Measurements from ENCODE around the gene TMEM237.
"Not testable (repeated sequence)": the region's sequence is repeated elsewhere in the genome, so short reads cannot be mapped to it uniquely, and the experiment has no call there.

The TMEM237 gene, protein sequence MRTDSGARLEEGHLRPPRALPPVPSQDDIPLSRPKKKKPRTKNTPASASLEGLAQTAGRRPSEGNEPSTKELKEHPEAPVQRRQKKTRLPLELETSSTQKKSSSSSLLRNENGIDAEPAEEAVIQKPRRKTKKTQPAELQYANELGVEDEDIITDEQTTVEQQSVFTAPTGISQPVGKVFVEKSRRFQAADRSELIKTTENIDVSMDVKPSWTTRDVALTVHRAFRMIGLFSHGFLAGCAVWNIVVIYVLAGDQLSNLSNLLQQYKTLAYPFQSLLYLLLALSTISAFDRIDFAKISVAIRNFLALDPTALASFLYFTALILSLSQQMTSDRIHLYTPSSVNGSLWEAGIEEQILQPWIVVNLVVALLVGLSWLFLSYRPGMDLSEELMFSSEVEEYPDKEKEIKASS

GRCh38 chr2:201643216-201643890 lies at the start of gene TMEM237:
TMEM237 (minus strand) TSS chr2:201643503; CDS start chr2:201643400, 103 bp downstream.
- DNase-seq, result no peak

GRCh38 chr2:201685156-201685555 lies 41.9 kb upstream of the TMEM237 start:
- no peak for DNase-seq

DNA sequence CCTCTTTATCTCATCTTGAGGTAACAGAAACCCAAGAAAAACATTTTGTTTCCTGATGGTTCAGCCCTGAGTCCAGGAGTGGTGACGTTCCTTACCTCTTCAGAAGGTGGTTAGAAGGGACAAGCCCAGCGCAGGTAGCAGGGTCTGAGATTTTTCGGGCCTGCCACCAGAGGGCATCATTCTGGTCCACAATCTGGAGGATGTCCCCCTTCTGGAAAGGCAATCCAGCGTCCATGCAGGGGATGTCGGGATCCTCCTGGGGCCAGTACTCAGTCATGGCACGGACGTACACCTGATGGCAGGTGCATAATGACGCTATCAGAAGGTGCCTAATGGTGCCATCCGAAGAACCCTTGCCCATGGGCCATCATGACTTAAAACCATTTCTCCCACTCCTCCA lies 37.4 kb upstream of the TMEM237 start:
- DNase-seq, result no peak

DNA sequence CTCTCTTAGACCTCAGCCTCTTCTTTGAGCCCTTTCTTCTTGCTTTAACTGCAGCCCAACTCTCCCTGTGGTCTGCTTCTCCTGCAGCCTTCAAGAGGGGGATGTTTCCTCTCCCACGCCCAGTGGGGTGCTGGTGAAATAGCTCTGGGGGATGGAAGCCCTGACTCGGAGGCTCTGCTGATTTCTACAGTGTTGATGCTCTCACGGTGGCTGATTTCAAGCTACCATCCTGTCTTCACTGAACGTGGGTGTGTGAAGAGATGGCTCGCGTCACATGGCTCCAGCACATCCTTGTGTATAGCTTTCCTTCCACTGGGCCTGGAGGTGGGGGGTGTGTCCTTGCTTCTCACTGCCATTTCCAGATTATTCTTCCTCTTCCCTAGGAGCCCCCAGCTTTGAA lies 35.1 kb upstream of the TMEM237 start:
- DNase-seq, result no peak

DNA sequence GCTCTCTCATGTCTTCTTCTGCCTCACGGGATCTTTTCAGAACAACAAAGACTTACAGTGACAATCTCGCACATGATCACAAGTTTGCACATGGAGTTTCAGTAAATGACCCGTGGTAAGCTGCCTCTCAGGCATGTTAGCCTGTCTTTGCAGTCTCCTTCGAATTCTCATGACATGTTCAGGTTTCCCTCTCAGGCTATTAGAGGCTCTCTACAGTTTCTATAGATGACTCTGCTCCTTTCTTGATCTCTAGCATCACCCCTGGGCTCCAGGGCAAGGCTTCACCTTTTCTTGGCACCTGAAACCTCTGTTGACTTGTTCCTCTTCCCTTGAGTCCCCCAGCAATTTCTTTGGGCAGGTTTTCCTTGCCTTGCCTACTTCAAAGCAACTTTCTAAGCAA lies 32.2 kb upstream of the TMEM237 start:
- DNase-seq, result no peak

DNA sequence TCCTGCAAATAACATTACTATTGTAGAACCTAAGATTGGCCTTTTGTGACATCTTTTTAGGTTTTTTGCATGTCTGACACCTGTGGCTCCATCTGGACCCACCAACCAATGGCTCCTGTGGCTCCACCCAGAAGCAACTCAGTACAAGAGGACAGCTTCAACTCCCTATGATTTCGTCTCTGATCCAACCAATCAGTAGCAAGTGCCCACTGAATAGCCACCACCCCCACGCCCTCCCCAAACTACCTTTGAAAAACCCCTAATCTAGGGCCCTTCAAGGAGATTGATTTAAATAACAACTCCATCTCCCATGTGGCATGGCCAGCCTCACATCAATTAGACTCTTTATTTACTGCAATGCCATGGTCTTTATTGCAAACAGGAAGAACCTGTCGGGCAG lies 31.5 kb upstream of the TMEM237 start:
- DNase-seq, result no peak

- DNase-seq, result no peak
Measured at GRCh38 chr2:201674298-201674697, 31.0 kb upstream of the TMEM237 start.

DNA sequence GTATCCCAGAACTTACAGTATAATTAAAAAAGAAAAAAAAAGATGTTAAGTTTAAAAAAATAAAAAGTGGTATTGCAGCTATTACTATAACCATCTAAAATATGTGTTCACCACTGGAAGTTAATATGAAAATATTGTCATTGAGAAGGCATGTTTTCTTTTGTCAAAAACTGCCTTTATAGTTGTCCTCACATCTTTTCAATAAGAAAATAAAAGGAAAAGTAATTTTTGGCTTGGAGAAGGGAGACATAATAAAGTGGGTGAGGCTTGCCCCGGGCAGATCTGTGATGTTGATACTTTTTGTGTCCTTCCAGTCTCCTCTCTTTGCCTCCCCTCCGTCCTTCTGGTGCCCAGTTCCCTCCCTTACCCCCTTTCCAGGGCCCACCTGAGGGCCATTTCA lies 30.2 kb upstream of the TMEM237 start:
- DNase-seq, result no peak

DNA sequence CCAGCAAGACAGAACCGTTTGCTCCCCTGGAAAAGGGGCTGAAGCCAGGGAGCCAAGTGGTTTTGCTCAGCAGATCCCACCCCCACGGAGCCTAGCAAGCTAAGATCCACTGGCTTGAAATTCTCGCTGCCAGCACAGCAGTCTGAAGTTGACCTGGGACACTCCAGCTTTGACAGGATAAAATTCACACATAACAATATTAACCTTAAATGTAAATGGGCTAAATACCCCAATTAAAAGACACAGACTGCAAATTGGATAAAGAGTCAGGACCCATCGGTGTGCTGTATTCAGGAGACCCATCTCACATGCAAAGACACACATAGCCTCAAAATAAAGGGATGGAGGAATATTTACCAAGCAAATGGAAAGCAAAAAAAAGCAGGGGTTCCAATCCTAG lies 27.9 kb upstream of the TMEM237 start:
- not testable (repeated sequence) for DNase-seq

DNA sequence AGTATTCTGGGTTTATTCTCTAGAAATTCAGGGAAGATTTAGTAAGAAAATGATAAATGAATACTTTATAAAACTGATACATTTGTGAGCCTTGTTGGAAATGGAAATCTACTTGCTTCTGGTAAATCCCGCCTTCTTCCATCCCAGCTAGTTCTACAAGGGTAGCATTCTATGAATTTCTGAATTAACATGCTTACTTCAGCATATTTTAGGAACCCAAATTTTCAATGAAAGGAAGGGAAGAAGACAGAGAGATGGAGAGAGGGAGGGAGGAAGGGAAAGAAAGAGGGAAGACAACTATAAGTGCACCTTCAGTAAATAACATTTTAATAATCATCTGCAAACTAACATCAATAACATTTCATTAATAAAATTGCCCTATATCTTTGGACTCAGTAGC lies 26.6 kb upstream of the TMEM237 start:
- no peak for DNase-seq

DNA sequence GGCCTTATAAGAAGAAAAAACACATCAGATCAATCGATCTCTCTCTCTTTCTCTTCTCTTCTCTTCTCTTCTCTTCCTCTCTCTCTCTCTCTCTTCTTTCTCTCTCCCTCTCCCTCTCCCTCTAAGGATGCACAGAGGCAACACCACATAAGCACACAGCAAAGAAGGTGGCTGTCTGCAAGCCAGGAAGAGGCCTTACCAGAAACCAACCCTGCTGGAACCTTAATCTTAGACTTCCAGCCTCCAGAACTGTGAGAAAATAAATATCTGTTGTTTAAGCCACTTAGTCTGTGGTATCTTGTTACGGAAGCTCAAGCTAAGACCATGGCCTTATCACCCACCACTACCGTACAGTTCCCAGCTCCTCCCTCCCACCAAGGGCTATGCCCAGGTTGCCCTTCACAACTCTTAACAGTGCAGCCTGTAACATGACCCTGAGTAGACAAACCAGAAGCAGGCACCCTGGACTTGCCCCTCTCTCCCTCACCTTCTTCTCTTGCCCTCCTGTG lies 25.2 kb upstream of the TMEM237 start:
- DNase-seq, result no peak

- no peak for DNase-seq
Measured at GRCh38 chr2:201664334-201664733, 21.0 kb upstream of the TMEM237 start.

DNA sequence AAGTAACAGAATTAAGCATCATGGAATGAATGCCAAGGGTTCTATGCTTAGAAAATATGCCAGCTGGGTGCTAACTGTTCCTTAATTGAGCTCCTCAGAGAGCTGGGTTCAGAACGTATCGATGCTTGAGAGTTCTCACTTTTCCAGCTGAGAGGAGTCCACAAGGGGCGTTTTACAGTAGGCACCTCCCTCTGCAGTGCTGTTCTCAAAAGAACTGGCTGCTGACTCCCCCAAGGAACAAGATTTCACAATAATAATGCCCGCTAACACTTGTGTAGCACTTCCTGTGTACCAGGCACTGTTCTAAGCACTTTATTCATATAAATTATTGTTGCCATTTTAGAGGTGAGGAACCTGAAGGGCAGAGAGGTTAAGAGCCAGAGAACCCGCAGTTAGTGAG lies 18.1 kb upstream of the TMEM237 start:
- DNase-seq, result no peak

DNA sequence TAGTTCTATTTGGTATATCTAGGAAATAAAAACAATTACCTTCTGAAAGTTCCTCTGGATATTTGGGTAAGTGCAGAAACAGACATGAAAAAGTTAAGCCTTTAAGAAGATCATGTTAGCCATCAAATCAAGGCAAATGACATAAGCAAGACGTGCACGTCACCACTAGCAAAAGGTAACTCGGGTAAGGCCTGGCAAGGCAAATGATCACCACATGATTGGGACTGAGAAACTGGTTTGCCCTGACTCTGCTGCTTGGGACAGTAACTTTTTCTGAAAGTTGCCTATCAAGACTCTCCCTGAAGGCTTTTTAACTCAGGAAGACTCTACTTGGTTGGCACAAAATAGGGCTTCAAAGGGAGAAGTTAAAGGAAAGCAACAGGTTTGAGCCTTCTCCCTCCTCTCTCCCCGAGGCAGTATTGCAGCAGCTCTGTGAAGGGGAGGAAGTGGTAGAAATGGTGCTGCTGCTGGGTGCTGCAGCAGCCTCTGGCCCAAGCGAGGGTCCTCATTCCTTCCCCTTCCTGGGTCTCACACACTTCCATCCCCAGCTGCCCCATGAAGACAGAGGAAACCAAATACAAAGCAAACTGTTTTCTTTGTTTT lies 17.1 kb upstream of the TMEM237 start:
- DNase-seq, result no peak

- no peak for DNase-seq
Measured at GRCh38 chr2:201656740-201657139, 13.4 kb upstream of the TMEM237 start.

DNA sequence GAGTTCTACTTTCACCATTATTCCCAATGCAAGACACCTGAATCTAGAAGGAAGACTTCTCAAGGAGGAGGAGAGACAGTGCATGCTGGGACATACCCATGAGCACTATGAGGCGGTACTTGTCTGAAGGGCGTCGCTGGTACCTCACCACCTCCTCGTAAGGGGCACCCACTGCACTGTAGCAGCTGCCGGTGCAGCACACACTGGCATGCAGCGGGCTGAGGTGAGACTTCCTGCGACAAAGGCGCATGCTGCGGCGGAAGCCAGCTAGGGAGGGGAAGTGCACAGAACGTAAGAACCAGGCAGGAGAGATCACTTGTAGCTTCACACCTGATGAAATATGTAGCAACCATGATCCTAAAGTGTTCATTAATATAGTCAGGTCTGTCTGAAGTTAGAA lies 12.8 kb upstream of the TMEM237 start:
- DNase-seq, result no peak

DNA sequence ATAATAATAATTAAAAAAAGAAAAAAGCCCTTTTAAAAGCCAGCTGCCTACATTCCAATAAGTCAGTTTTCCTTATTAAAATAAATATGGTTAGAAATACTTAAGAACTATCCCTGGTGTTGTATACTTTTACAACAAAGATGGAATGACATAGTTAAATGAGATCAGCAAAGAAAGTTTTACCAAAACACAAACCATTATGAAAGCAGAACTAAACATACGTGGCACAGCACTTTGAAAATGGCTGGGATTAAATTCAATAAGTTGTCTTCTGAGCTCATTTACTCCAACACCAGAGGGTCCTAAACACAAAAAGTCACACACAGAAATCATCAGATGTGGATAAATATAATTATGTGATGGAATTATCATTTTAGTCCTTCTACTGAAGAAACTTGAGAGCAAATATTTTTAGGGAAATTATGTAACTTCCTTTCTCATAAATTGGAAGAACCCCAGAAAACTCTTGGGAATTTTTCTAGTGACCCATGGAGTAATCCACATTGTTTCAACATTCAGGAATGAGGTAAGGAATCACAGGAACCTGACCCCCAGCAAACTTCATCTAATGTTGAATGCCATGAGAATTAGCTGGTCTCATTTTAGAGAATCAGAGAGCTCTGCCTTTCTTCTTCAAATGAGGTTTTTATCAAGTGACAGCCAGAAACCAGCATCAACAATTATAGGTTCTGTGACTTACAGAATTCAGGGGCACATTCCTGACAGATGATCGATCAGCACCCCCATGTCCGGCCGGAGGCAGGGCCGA lies 11.5 kb upstream of the TMEM237 start:
- DNase-seq, result no peak

DNA sequence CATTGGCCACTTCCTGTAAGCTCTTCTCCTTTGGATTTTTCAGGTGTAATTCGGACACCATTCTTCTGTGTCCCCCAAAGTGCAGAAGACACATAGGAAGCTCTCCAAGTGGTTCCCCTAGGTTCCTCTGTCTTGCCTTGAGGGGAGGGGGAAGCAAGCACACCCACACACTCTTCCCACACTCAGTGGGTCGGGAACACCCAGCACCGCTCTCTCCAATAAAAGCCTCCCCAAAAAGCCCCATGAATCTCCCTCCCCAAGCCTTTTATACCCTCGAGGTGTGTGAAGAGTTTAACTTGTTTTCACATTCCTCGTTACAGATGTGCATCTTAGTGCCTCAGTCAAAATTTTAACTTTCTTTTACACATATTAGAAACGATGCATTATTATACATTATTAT lies 9.9 kb upstream of the TMEM237 start:
- DNase-seq, result no peak

GRCh38 chr2:201649442-201649841 lies 6.1 kb upstream of the TMEM237 start:
- DNase-seq, result no peak

DNA sequence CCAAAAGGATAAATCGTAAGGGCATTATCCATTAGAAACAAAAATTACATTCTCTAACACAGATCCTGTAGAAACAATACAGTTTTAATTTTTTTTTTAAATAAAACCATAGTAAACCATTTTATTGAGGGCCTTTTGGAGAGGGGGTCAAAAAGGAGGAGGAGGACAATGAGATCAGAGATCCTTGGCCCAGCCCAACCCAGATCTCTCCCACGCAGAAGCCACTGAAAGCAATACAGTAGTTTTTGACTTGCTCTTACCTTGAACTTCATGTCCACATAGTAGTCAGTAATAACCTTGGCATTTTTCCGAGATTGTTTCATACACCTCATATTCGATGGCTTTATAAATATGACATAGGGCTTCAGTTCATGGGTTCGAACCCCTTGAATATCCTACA lies 4.1 kb upstream of the TMEM237 start:
- DNase-seq, result no peak

GRCh38 chr2:201644001-201644400 lies 698 bp upstream of the TMEM237 start:
- no peak for DNase-seq

DNA sequence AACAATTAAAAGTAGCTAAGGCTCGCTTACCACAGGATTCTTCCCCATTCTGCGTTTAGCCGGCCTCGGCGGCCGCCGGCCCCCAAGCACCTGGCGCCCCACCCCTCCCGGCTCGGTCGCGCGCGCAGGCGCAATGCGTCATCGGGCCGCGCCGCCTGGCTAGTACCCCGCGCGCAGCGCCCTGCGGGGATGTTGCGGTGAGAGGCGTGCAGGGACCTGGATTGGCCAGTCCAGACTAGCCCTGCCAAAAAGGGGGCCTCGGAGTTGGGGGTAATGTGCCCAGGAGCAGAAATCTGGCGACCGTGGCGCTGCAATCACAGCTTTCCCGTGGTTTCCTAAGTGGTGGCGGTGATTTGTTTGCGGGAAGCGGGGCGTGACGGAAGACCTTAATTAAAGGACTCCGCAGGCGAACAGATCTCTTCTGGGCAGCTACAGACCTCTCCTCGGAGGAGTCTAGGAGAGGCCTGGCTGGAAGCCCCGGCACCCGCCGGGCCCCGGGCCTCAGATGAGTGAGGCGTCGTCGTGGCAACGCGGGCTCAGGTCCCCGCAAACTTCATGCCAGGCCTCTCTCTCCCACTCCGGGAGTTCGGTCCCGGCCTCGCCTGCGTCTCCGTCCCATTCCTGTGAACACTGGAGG lies 606 bp downstream of the TMEM237 start:
- peak; percentile 50 for DNase-seq

All from NCI-H1048 (cell line).